HG02798 (cell line): ENCODE results near the gene AMER3.
A peak's percentile ranks its signal among the peaks of the same experiment; 100 is the strongest.

Experiments
- ATAC-seq: cut with Tn5 transposase; IDR thresholded peaks from one replicate; pipeline ENCODE4 v1.9.1; 2021; ENCODE audit warnings: mild to moderate bottlenecking; ENCODE audit not compliant: unreplicated experiment, poor library complexity

The AMER3 gene

GRCh38 chr2:130769343-130769907, 14.1 kb downstream of the AMER3 start:
- no peak for ATAC-seq

GRCh38 chr2:130776550-130776949, 21.2 kb downstream of the AMER3 start:
- no peak for ATAC-seq

- ATAC-seq: no peak
Observed at GRCh38 chr2:130778781-130779180, 23.4 kb downstream of the AMER3 start.

GRCh38 chr2:130785466-130786055, 30.2 kb downstream of the AMER3 start:
- no peak for ATAC-seq

- ATAC-seq: no peak
Observed at GRCh38 chr2:130786076-130786475, 30.7 kb downstream of the AMER3 start.

GRCh38 chr2:130787841-130788240, 32.5 kb downstream of the AMER3 start:
- ATAC-seq: no peak

GRCh38 chr2:130790312-130790711, 35.0 kb downstream of the AMER3 start:
- ATAC-seq: no peak

GRCh38 chr2:130790804-130791616, 35.7 kb downstream of the AMER3 start:
- ATAC-seq: no peak

- no peak for ATAC-seq
Observed at GRCh38 chr2:130791617-130791939, 36.2 kb downstream of the AMER3 start.

- no peak for ATAC-seq
Observed at GRCh38 chr2:130795431-130795830, 40.1 kb downstream of the AMER3 start.

GRCh38 chr2:130796290-130796689, 41.0 kb downstream of the AMER3 start:
- ATAC-seq: no peak

- ATAC-seq: peak; percentile 92
Observed at GRCh38 chr2:130797493-130798435, 42.4 kb downstream of the AMER3 start.

GRCh38 chr2:130798472-130799218, 43.3 kb downstream of the AMER3 start:
- no peak for ATAC-seq

GRCh38 chr2:130799295-130799694, 44.0 kb downstream of the AMER3 start:
- no peak for ATAC-seq

GRCh38 chr2:130805613-130806012, 50.3 kb downstream of the AMER3 start:
- no peak for ATAC-seq

GRCh38 chr2:130806370-130806769, 51.0 kb downstream of the AMER3 start:
- no peak for ATAC-seq

GRCh38 chr2:130807659-130808385, 52.5 kb downstream of the AMER3 start:
- no peak for ATAC-seq

- no peak for ATAC-seq
Observed at GRCh38 chr2:130808482-130809268, 53.3 kb downstream of the AMER3 start.

- ATAC-seq: no peak
Observed at GRCh38 chr2:130810490-130810889, 55.1 kb downstream of the AMER3 start.
